22Rv1 (cell line): ENCODE results near the gene LMO3.

Experiments
- H3K27ac ChIP-seq: fragments of 450-650 bp; 2 replicates; pipeline ENCODE4 v1.5.1; 2017
- CTCF ChIP-seq: fragments of 450-650 bp; IDR thresholded peaks from 2 replicates; pipeline ENCODE4 v1.5.1; 2017; ENCODE audit warnings: mild to moderate bottlenecking
- ZFX ChIP-seq: fragments of 450-650 bp; IDR thresholded peaks from 2 replicates; pipeline ENCODE4 v1.6.1; 2017; ENCODE audit warnings: antibody characterized with exemption, borderline replicate concordance

LMO3 gene

GRCh38 chr12:16524378-16524777 is 81.6 kb downstream of the LMO3 start:
- H3K27ac ChIP-seq: no peak overlapping the region
- TF ChIP-seq CTCF (no peak), ZFX (no peak)

- TF ChIP-seq CTCF (no peak), ZFX (no peak)
- H3K27ac ChIP-seq: no peak overlapping the region
Measured at GRCh38 chr12:16523951-16524331, 82.0 kb downstream of the LMO3 start.

GRCh38 chr12:16523284-16523950 is 82.5 kb downstream of the LMO3 start:
- no peak overlapping the region for H3K27ac ChIP-seq
- TF ChIP-seq CTCF: no peak
- TF ChIP-seq ZFX: no peak

GRCh38 chr12:16520328-16520727 is 85.6 kb downstream of the LMO3 start:
- H3K27ac ChIP-seq: no peak overlapping the region
- TF ChIP-seq CTCF (no peak), ZFX (no peak)

GRCh38 chr12:16515666-16516065 is 90.3 kb downstream of the LMO3 start:
- H3K27ac ChIP-seq: no peak overlapping the region
- TF ChIP-seq CTCF (no peak), ZFX (no peak)

- TF ChIP-seq ZFX (no peak), CTCF (no peak)
- H3K27ac ChIP-seq: no peak overlapping the region
Measured at GRCh38 chr12:16513231-16513630, 92.7 kb downstream of the LMO3 start.

- TF ChIP-seq ZFX: no peak
- TF ChIP-seq CTCF: no peak
- H3K27ac ChIP-seq: no peak overlapping the region
Measured at GRCh38 chr12:16509411-16509810, 96.6 kb downstream of the LMO3 start.
